ENCODE results near the gene GLI3. TPM values are rescaled to one million over a fixed set of nuclear protein-coding genes. Genes with fewer than 3 reads are reported as not detected.

GLI3 gene
- total RNA-seq, 1 donor from 2014 or later, result 27.7 TPM

- Histone ChIP-seq H3K27ac (ENCODE audit: low read depth, low read length) (no peak overlapping the region), H2AFZ (ENCODE audit: low read depth, low read length) (no peak overlapping the region), H3K27me3 (ENCODE audit: insufficient read depth, low read length) (no peaks in the 10 kb centered on the region), H3K4me3 (ENCODE audit: insufficient read depth, low read depth, low read length) (no peak overlapping the region), H3K9ac (ENCODE audit: low read length) (no peak overlapping the region), H3K9me3 (ENCODE audit: insufficient read depth, low read depth, low read length) (no peaks in the 10 kb centered on the region), H4K20me1 (ENCODE audit: insufficient read depth, low read length) (peaks cover 43% of the 10 kb centered on the region), H3K36me3 (ENCODE audit: insufficient read depth, low read length) (no peaks in the 10 kb centered on the region), H3K4me1 (ENCODE audit: insufficient read depth, low read length) (peaks cover 22% of the 10 kb centered on the region), H3K79me2 (ENCODE audit: insufficient read depth, low read length) (peaks cover 5% of the 10 kb centered on the region), H3K4me2 (ENCODE audit: low read length) (no peak overlapping the region)
- Mint-ChIP-seq H3K4me3 (ENCODE audit: unreplicated experiment) (no peak overlapping the region), H3K4me1 (ENCODE audit: low read depth, unreplicated experiment) (peaks cover 34% of the 10 kb centered on the region), H3K27ac (ENCODE audit: unreplicated experiment) (no peak overlapping the region), H3K36me3 (ENCODE audit: low read depth, unreplicated experiment) (peaks cover 13% of the 10 kb centered on the region), H3K27me3 (ENCODE audit: low read depth, unreplicated experiment) (no peaks in the 10 kb centered on the region), H3K9me3 (ENCODE audit: unreplicated experiment) (no peaks in the 10 kb centered on the region)
- no peak for FAIRE-seq
- no peak for DNase-seq (ENCODE audit: low read depth)
- TF ChIP-seq EZH2 (IDR thresholded peaks at IDR 0.05; ENCODE audit: insufficient read depth, low read length) (no peak), CTCF (IDR thresholded peaks at IDR 0.05; ENCODE audit: insufficient read depth, low read depth, low read length) (no peak)
Observed at GRCh38 chr7:42096268-42096667, 140.7 kb downstream of the GLI3 start.

DNA sequence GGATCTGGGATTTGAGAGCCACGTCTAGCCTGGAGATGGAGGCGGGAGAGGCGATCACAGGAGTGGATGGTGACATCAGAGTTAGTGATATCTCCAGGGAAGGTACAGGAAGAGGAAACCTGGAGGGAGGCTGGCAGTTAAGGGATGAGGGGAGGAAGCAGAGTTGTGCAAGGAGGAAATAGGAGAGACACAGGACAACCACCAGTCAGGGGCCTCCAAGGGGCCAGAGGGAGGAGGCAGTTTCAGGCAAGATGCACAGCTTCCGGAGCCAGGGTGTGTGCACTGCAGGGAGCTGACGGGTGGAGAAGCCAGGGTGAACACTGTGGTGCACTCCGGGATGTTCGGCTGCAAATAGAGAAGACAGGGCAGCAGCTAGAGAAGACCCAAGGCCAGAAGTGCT lies 141.2 kb downstream of the GLI3 start:
- Mint-ChIP-seq H3K4me1 (ENCODE audit: low read depth, unreplicated experiment) (peaks cover 37% of the 10 kb centered on the region), H3K9me3 (ENCODE audit: unreplicated experiment) (no peaks in the 10 kb centered on the region), H3K4me3 (ENCODE audit: unreplicated experiment) (no peak overlapping the region), H3K27ac (ENCODE audit: unreplicated experiment) (no peak overlapping the region), H3K27me3 (ENCODE audit: low read depth, unreplicated experiment) (no peaks in the 10 kb centered on the region), H3K36me3 (ENCODE audit: low read depth, unreplicated experiment) (peaks cover 13% of the 10 kb centered on the region)
- Histone ChIP-seq H3K4me2 (ENCODE audit: low read length) (no peak overlapping the region), H3K9me3 (ENCODE audit: insufficient read depth, low read depth, low read length) (no peaks in the 10 kb centered on the region), H3K27ac (ENCODE audit: low read depth, low read length) (no peak overlapping the region), H3K27me3 (ENCODE audit: insufficient read depth, low read length) (no peaks in the 10 kb centered on the region), H3K9ac (ENCODE audit: low read length) (no peak overlapping the region), H3K4me3 (ENCODE audit: insufficient read depth, low read depth, low read length) (no peak overlapping the region), H3K36me3 (ENCODE audit: insufficient read depth, low read length) (no peaks in the 10 kb centered on the region), H2AFZ (ENCODE audit: low read depth, low read length) (no peak overlapping the region), H3K79me2 (ENCODE audit: insufficient read depth, low read length) (peaks cover 5% of the 10 kb centered on the region), H4K20me1 (ENCODE audit: insufficient read depth, low read length) (peaks cover 46% of the 10 kb centered on the region), H3K4me1 (ENCODE audit: insufficient read depth, low read length) (peaks cover 24% of the 10 kb centered on the region)
- FAIRE-seq (no peak), DNase-seq (ENCODE audit: low read depth) (no peak)
- TF ChIP-seq EZH2 (IDR thresholded peaks at IDR 0.05; ENCODE audit: insufficient read depth, low read length) (no peak), CTCF (IDR thresholded peaks at IDR 0.05; ENCODE audit: insufficient read depth, low read depth, low read length) (no peak)

DNA sequence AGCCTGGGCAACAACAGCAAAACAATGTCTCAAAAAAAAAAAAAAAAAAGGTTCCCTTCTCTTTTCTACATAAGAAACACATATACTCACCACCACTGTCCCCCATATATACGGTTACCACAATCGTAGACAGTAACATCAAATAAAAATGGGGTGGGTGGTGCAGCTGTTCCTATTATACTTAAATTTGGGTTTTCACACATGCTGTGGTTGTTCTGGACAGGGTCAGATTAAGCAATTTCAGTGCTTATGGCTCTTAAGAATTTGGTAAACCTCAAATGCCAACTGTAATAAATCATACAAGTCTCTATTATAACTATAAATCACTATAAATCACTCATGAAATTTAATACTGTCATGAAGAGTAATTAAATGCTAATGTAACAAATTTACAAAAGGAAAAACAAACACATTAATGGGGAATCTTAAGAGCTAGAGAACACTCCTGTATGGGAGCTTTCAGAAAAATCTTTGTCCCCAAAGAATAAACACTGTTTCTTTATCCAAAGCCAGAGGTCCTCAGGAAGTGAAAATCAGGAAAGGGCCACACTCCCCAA lies 143.6 kb downstream of the GLI3 start:
- DNase-seq (ENCODE audit: low read depth) (no peak), FAIRE-seq (no peak)
- no peaks in the 10 kb centered on the region for H3K27me3 ChIP-seq (ENCODE audit: insufficient read depth, low read length)
- Mint-ChIP-seq H3K4me3 (ENCODE audit: unreplicated experiment) (no peak overlapping the region), H3K4me1 (ENCODE audit: low read depth, unreplicated experiment) (peaks cover 37% of the 10 kb centered on the region), H3K9me3 (ENCODE audit: unreplicated experiment) (no peaks in the 10 kb centered on the region), H3K27me3 (ENCODE audit: low read depth, unreplicated experiment) (no peaks in the 10 kb centered on the region), H3K36me3 (ENCODE audit: low read depth, unreplicated experiment) (peaks cover 11% of the 10 kb centered on the region), H3K27ac (ENCODE audit: unreplicated experiment) (no peak overlapping the region)
- H3K9me3 ChIP-seq (ENCODE audit: insufficient read depth, low read depth, low read length), result no peaks in the 10 kb centered on the region
- H3K27ac ChIP-seq (ENCODE audit: low read depth, low read length), result no peak overlapping the region
- no peak overlapping the region for H3K4me2 ChIP-seq (ENCODE audit: low read length)
- TF ChIP-seq CTCF (IDR thresholded peaks at IDR 0.05; ENCODE audit: insufficient read depth, low read depth, low read length) (no peak), EZH2 (IDR thresholded peaks at IDR 0.05; ENCODE audit: insufficient read depth, low read length) (no peak)
- no peak overlapping the region for H2AFZ ChIP-seq (ENCODE audit: low read depth, low read length)
- H3K4me1 ChIP-seq (ENCODE audit: insufficient read depth, low read length), result peaks cover 24% of the 10 kb centered on the region
- H3K79me2 ChIP-seq (ENCODE audit: insufficient read depth, low read length), result peaks cover 5% of the 10 kb centered on the region
- H3K36me3 ChIP-seq (ENCODE audit: insufficient read depth, low read length), result no peaks in the 10 kb centered on the region
- H3K4me3 ChIP-seq (ENCODE audit: insufficient read depth, low read depth, low read length), result no peak overlapping the region
- no peak overlapping the region for H3K9ac ChIP-seq (ENCODE audit: low read length)
- H4K20me1 ChIP-seq (ENCODE audit: insufficient read depth, low read length), result peaks cover 56% of the 10 kb centered on the region
